Epithelial cell of prostate (primary cell): ENCODE data around the gene SUGP1.

Source experiments
- DNase-seq: peaks from one replicate; pipeline ENCODE4 v3.0.0-alpha.2; 2011; ENCODE audit warnings: low read depth, low spot score
- H3K27ac ChIP-seq: fragments of 450-650 bp; 2 replicates; pipeline ENCODE4 v1.5.1; 2017; ENCODE audit warnings: mild to moderate bottlenecking

SUGP1 gene

GRCh38 chr19:19343016-19343362, 22.7 kb upstream of the SUGP1 start:
- H3K27ac ChIP-seq, result no peak overlapping the region
- no peak for DNase-seq

- no peak for DNase-seq
- no peak overlapping the region for H3K27ac ChIP-seq
Observed at GRCh38 chr19:19342086-19343015, 22.0 kb upstream of the SUGP1 start.

GRCh38 chr19:19341026-19341425, 20.7 kb upstream of the SUGP1 start:
- no peak overlapping the region for H3K27ac ChIP-seq

GRCh38 chr19:19338082-19338481, 17.8 kb upstream of the SUGP1 start:
- no peak overlapping the region for H3K27ac ChIP-seq
- no peak for DNase-seq

More at GRCh38 chr19:19341026-19341425, 20.7 kb upstream of the SUGP1 start:
- no peak for DNase-seq

- no peak overlapping the region for H3K27ac ChIP-seq
- no peak for DNase-seq
Observed at GRCh38 chr19:19337120-19337519, 16.8 kb upstream of the SUGP1 start.

- DNase-seq, result no peak
- no peak overlapping the region for H3K27ac ChIP-seq
Observed at GRCh38 chr19:19336597-19336996, 16.3 kb upstream of the SUGP1 start.

- no peak for DNase-seq
- peak overlapping the region; percentile 9 for H3K27ac ChIP-seq
Observed at GRCh38 chr19:19335408-19336158, 15.3 kb upstream of the SUGP1 start.

GRCh38 chr19:19334989-19335344, 14.7 kb upstream of the SUGP1 start:
- H3K27ac ChIP-seq, result no peak overlapping the region
- no peak for DNase-seq

GRCh38 chr19:19334063-19334988, 14.0 kb upstream of the SUGP1 start:
- no peak for DNase-seq
- no peak overlapping the region for H3K27ac ChIP-seq

GRCh38 chr19:19329126-19329525, 8.8 kb upstream of the SUGP1 start:
- no peak overlapping the region for H3K27ac ChIP-seq
- DNase-seq, result no peak

GRCh38 chr19:19327672-19328071, 7.4 kb upstream of the SUGP1 start:
- H3K27ac ChIP-seq, result no peak overlapping the region
- no peak for DNase-seq

- no peak for DNase-seq
- H3K27ac ChIP-seq, result no peak overlapping the region
Observed at GRCh38 chr19:19324059-19324770, 3.9 kb upstream of the SUGP1 start.

GRCh38 chr19:19321141-19321577, 850 bp upstream of the SUGP1 start:
- H3K27ac ChIP-seq, result peak overlapping the region; percentile 83
- DNase-seq, result no peak

- H3K27ac ChIP-seq, result peak overlapping the region; percentile 83
- DNase-seq, result no peak
Observed at GRCh38 chr19:19319732-19320360, 463 bp downstream of the SUGP1 start.

GRCh38 chr19:19316082-19316481, 4.2 kb downstream of the SUGP1 start:
- H3K27ac ChIP-seq, result no peak overlapping the region
- no peak for DNase-seq

- no peak overlapping the region for H3K27ac ChIP-seq
- no peak for DNase-seq
Observed at GRCh38 chr19:19315444-19315843, 4.9 kb downstream of the SUGP1 start.

GRCh38 chr19:19308373-19308772, 11.9 kb downstream of the SUGP1 start:
- H3K27ac ChIP-seq, result no peak overlapping the region

GRCh38 chr19:19306191-19306590, 14.1 kb downstream of the SUGP1 start:
- no peak overlapping the region for H3K27ac ChIP-seq
- DNase-seq, result no peak

More at GRCh38 chr19:19308373-19308772, 11.9 kb downstream of the SUGP1 start:
- DNase-seq, result no peak

GRCh38 chr19:19305696-19306095, 14.6 kb downstream of the SUGP1 start:
- H3K27ac ChIP-seq, result no peak overlapping the region
- no peak for DNase-seq
